H9 (cell line): Measurements from ENCODE around the gene CSNK1A1L. TPM values are rescaled to one million over a fixed set of nuclear protein-coding genes. Genes with fewer than 3 reads are reported as not detected.

Experiments
- DNase-seq: peaks from one replicate; pipeline ENCODE4 v3.0.0-alpha.2; 2017
- H2AFZ ChIP-seq: one replicate; pipeline ENCODE4 v1.6.1; 2013; ENCODE audit warnings: mild to moderate bottlenecking, low read length, control low read depth, moderate library complexity
- H2AK5ac ChIP-seq: 2 replicates; pipeline ENCODE4 v1.6.1; 2013; ENCODE audit warnings: low read length, control low read depth, mixed read lengths; ENCODE audit not compliant: insufficient read length
- H2BK120ac ChIP-seq: one replicate; pipeline ENCODE4 v1.6.1; 2013; ENCODE audit warnings: low read depth, mild to moderate bottlenecking, low read length, control low read depth, inconsistent platforms; ENCODE audit not compliant: poor library complexity, severe bottlenecking
- H2BK12ac ChIP-seq: 2 replicates; pipeline ENCODE4 v1.6.1; 2013; ENCODE audit warnings: low read length, control low read depth, mixed read lengths, low read depth; ENCODE audit not compliant: insufficient read length
- H2BK15ac ChIP-seq: 2 replicates; pipeline ENCODE4 v1.6.1; 2013; ENCODE audit warnings: low read depth, low read length, control low read depth
- H2BK20ac ChIP-seq: one replicate; pipeline ENCODE4 v1.6.1; 2013; ENCODE audit warnings: low read depth, mild to moderate bottlenecking, low read length, control low read depth, inconsistent platforms; ENCODE audit not compliant: poor library complexity, severe bottlenecking
- H2BK5ac ChIP-seq: 2 replicates; pipeline ENCODE4 v1.6.1; 2013; ENCODE audit warnings: low read length, control low read depth, mixed read lengths; ENCODE audit not compliant: insufficient read length
- H3K14ac ChIP-seq: 2 replicates; pipeline ENCODE4 v1.6.1; 2013; ENCODE audit warnings: low read length, control low read depth; ENCODE audit not compliant: insufficient read depth
- H3K18ac ChIP-seq: 2 replicates; pipeline ENCODE4 v1.6.1; 2013; ENCODE audit warnings: low read depth, mild to moderate bottlenecking, mixed read lengths, low read length, control low read depth; ENCODE audit not compliant: insufficient read length
- H3K23ac ChIP-seq: 2 replicates; pipeline ENCODE4 v1.6.1; 2013; ENCODE audit warnings: low read length, control low read depth, mixed read lengths, low read depth; ENCODE audit not compliant: insufficient read length
- H3K23me2 ChIP-seq: 2 replicates; pipeline ENCODE4 v1.6.1; 2013; ENCODE audit warnings: low read depth, mild to moderate bottlenecking, mixed read lengths, low read length, control low read depth; ENCODE audit not compliant: insufficient read length, poor library complexity, severe bottlenecking
- H3K27ac ChIP-seq: 2 replicates; pipeline ENCODE4 v1.5.1; 2013; ENCODE audit warnings: low read length, control low read depth, mixed read lengths, low read depth; ENCODE audit not compliant: insufficient read length
- H3K27me3 ChIP-seq: 2 replicates; pipeline ENCODE4 v1.6.1; 2013; ENCODE audit warnings: low read length, control low read depth, inconsistent platforms; ENCODE audit not compliant: insufficient read depth
- H3K4ac ChIP-seq: 2 replicates; pipeline ENCODE4 v1.6.1; 2013; ENCODE audit warnings: low read depth, mild to moderate bottlenecking, control low read depth, inconsistent platforms, low read length, moderate library complexity
- H3K4me1 ChIP-seq: 2 replicates; pipeline ENCODE4 v1.6.1; 2013; ENCODE audit warnings: low read length, control low read depth, inconsistent platforms; ENCODE audit not compliant: insufficient read depth
- H3K4me2 ChIP-seq: 2 replicates; pipeline ENCODE4 v1.6.1; 2013; ENCODE audit warnings: low read length, control low read depth, mixed read lengths; ENCODE audit not compliant: insufficient read length, insufficient read depth
- H3K56ac ChIP-seq: 2 replicates; pipeline ENCODE4 v1.6.1; 2013; ENCODE audit warnings: low read depth, mild to moderate bottlenecking, mixed read lengths, low read length, control low read depth; ENCODE audit not compliant: insufficient read length
- H3K79me1 ChIP-seq: 2 replicates; pipeline ENCODE4 v1.6.1; 2013; ENCODE audit warnings: low read depth, mild to moderate bottlenecking, moderate library complexity, low read length, control low read depth, inconsistent platforms; ENCODE audit not compliant: insufficient read depth, poor library complexity, severe bottlenecking
- H3K79me2 ChIP-seq: 2 replicates; pipeline ENCODE4 v1.6.1; 2013; ENCODE audit warnings: low read length, control low read depth, inconsistent platforms; ENCODE audit not compliant: insufficient read depth
- H3K9ac ChIP-seq: 2 replicates; pipeline ENCODE4 v1.6.1; 2013; ENCODE audit warnings: low read length, control low read depth, mixed read lengths; ENCODE audit not compliant: insufficient read length; ENCODE audit errors: extremely low read depth
- H3K9me3 ChIP-seq: one replicate; pipeline ENCODE4 v1.6.1; 2013; ENCODE audit warnings: low read depth, low read length, inconsistent platforms; ENCODE audit not compliant: control insufficient read depth
- H3T11ph ChIP-seq: one replicate; pipeline ENCODE4 v1.6.1; 2013; ENCODE audit warnings: mild to moderate bottlenecking, low read length, control low read depth, inconsistent platforms
- H4K20me1 ChIP-seq: one replicate; pipeline ENCODE4 v1.6.1; 2013; ENCODE audit not compliant: control insufficient read depth, insufficient read length, insufficient read depth
- H4K5ac ChIP-seq: 2 replicates; pipeline ENCODE4 v1.6.1; 2013; ENCODE audit warnings: low read depth, mild to moderate bottlenecking, mixed read lengths, low read length, control low read depth; ENCODE audit not compliant: insufficient read length
- H4K8ac ChIP-seq: replicated peaks from 2 replicates; pipeline ENCODE4 v1.6.1; 2013; ENCODE audit warnings: low read length, control low read depth, mixed read lengths, low read depth; ENCODE audit not compliant: insufficient read length
- H4K91ac ChIP-seq: 2 replicates; pipeline ENCODE4 v1.6.1; 2013; ENCODE audit warnings: low read depth, mild to moderate bottlenecking, moderate library complexity, mixed read lengths, low read length, control low read depth; ENCODE audit not compliant: insufficient read length
- H3K27ac Mint-ChIP-seq, 3 experiments: 2 replicates in 2 of 3; 3 replicates in 1 of 3; pipeline ENCODE4 v1.8.0; 2020 to 2021; ENCODE audit warnings: mixed read lengths in 3 of 3, mild to moderate bottlenecking in 1 of 3, moderate library complexity in 1 of 3
- H3K27me3 Mint-ChIP-seq: 2 replicates; pipeline ENCODE4 v1.8.0; 2021; ENCODE audit warnings: low read depth, mild to moderate bottlenecking, moderate library complexity, mixed read lengths
- H3K36me3 Mint-ChIP-seq, 3 experiments: 2 replicates in 2 of 3; 3 replicates in 1 of 3; pipeline ENCODE4 v1.8.0; 2020 to 2021; ENCODE audit warnings: low read depth in 3 of 3, mixed read lengths in 3 of 3; ENCODE audit not compliant: insufficient read depth in 1 of 3
- H3K4me1 Mint-ChIP-seq, 2 experiments: 2 replicates each; pipeline ENCODE4 v1.8.0; 2020; ENCODE audit warnings: mixed read lengths in 2 of 2
- H3K4me3 Mint-ChIP-seq, 2 experiments: 2 replicates in 1 of 2; 3 replicates in 1 of 2; pipeline ENCODE4 v1.8.0; 2020 to 2021; ENCODE audit warnings: mild to moderate bottlenecking in 2 of 2, mixed read lengths in 2 of 2, moderate library complexity in 1 of 2
- H3K9me3 Mint-ChIP-seq, 2 experiments: 2 replicates in 1 of 2; 3 replicates in 1 of 2; pipeline ENCODE4 v1.8.0; 2020; ENCODE audit warnings: mild to moderate bottlenecking in 2 of 2, mixed read lengths in 2 of 2, moderate library complexity in 1 of 2
- WGBS: extraction: QIAGEN DNeasy Blood & Tissue Kit; methylation state at CpG from one replicate; pipeline ENCODE4 v1.1.7; 2013; ENCODE audit warnings: missing lambda C conversion rate, low lambda C conversion rate, mixed read lengths; ENCODE audit not compliant: insufficient read length; ENCODE audit errors: extremely low coverage; 5-methylcytosine and 5-hydroxymethylcytosine counted together
- total RNA-seq: library from RNA; stranded (reverse); gene quantifications from 2 replicates; pipeline ENCODE4 v1.2.1, GENCODE V29; 2021
- TF ChIP-seq, protein P1 (sequence below): fragments of 200-600 bp; sonication (generic); conservative IDR thresholded peaks from 3 replicates; pipeline ENCODE4 v1.8.0; 2021; ENCODE audit warnings: antibody characterized with exemption, mild to moderate bottlenecking

CSNK1A1L gene
- total RNA-seq, 1 experiment from 2014 or later: not detected

DNA sequence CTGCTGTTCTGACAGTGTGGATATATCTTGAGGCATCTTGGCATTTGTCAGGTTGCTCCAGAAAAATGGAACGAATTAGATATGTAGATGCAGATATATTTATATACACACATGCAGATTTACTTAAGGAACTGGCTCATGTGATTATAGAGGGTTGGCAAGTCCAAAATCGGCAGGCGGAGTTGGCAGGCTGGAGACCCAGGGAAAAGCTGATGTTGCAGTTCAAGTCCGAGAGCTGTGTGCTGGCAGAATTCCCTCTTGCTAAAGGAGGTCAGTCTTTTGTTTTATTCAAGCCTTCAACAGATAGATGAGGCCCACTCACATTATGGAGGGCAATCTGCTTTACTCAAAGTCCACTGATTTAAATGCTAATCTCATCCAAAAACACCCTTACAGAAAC, 24.4 kb upstream of the CSNK1A1L start:
- no peak overlapping the region for H2BK12ac ChIP-seq
- H3K27me3 ChIP-seq: no peaks in the 10 kb centered on the region
- H2BK120ac ChIP-seq: no peak overlapping the region
- no peaks in the 10 kb centered on the region for H3K79me1 ChIP-seq
- H3K79me2 ChIP-seq: no peaks in the 10 kb centered on the region
- no CpG with 5 or more reads among the region's 4 CpGs for WGBS
- Mint-ChIP-seq H3K27me3 (no peaks in the 10 kb centered on the region), H3K36me3 (no peaks in the 10 kb centered on the region), H3K4me1 (no peaks in the 10 kb centered on the region), H3K4me3 (no peak overlapping the region), H3K27ac (no peak overlapping the region), H3K9me3 (no peaks in the 10 kb centered on the region)
- no peak overlapping the region for H4K5ac ChIP-seq
- TF ChIP-seq, protein P1, sequence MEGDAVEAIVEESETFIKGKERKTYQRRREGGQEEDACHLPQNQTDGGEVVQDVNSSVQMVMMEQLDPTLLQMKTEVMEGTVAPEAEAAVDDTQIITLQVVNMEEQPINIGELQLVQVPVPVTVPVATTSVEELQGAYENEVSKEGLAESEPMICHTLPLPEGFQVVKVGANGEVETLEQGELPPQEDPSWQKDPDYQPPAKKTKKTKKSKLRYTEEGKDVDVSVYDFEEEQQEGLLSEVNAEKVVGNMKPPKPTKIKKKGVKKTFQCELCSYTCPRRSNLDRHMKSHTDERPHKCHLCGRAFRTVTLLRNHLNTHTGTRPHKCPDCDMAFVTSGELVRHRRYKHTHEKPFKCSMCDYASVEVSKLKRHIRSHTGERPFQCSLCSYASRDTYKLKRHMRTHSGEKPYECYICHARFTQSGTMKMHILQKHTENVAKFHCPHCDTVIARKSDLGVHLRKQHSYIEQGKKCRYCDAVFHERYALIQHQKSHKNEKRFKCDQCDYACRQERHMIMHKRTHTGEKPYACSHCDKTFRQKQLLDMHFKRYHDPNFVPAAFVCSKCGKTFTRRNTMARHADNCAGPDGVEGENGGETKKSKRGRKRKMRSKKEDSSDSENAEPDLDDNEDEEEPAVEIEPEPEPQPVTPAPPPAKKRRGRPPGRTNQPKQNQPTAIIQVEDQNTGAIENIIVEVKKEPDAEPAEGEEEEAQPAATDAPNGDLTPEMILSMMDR: no peak
- H4K20me1 ChIP-seq: no peaks in the 10 kb centered on the region
- no peak overlapping the region for H4K91ac ChIP-seq
- no peak overlapping the region for H2BK5ac ChIP-seq
- no peak overlapping the region for H2BK15ac ChIP-seq
- no peaks in the 10 kb centered on the region for H3K23me2 ChIP-seq
- no peak overlapping the region for H2AFZ ChIP-seq
- no peak overlapping the region for H2AK5ac ChIP-seq
- no peak overlapping the region for H2BK20ac ChIP-seq
- no peak for DNase-seq
- H3K9me3 ChIP-seq: no peaks in the 10 kb centered on the region
- H3K4me2 ChIP-seq: no peak overlapping the region
- no peak overlapping the region for H3T11ph ChIP-seq
- no peak overlapping the region for H3K4ac ChIP-seq
- H4K8ac ChIP-seq: no peak overlapping the region
- H3K9ac ChIP-seq: no peak overlapping the region
- no peak overlapping the region for H3K23ac ChIP-seq
- H3K18ac ChIP-seq: no peak overlapping the region
- H3K14ac ChIP-seq: no peak overlapping the region
- no peaks in the 10 kb centered on the region for H3K4me1 ChIP-seq
- no peak overlapping the region for H3K56ac ChIP-seq
- H3K27ac ChIP-seq: no peak overlapping the region
